Osteocyte (in vitro differentiated cells): ENCODE measurements around the gene TSHZ2. TPM values are rescaled to one million over a fixed set of nuclear protein-coding genes. Genes with fewer than 3 reads are reported as not detected.

Experiments
- DNase-seq: peaks from one replicate; pipeline ENCODE4 v3.0.0; 2021; ENCODE audit warnings: mixed read lengths; ENCODE audit not compliant: unreplicated experiment; ENCODE audit errors: extremely low spot score
- H3K27ac Mint-ChIP-seq: one replicate; pipeline ENCODE4 v1.8.0; 2021; ENCODE audit warnings: mild to moderate bottlenecking, mixed read lengths; ENCODE audit not compliant: unreplicated experiment
- H3K27me3 Mint-ChIP-seq: one replicate; pipeline ENCODE4 v1.8.0; 2021; ENCODE audit warnings: mixed read lengths; ENCODE audit not compliant: unreplicated experiment
- H3K36me3 Mint-ChIP-seq: one replicate; pipeline ENCODE4 v1.8.0; 2021; ENCODE audit warnings: mixed read lengths; ENCODE audit not compliant: unreplicated experiment
- H3K4me1 Mint-ChIP-seq: one replicate; pipeline ENCODE4 v1.8.0; 2021; ENCODE audit warnings: mixed read lengths; ENCODE audit not compliant: unreplicated experiment
- H3K4me3 Mint-ChIP-seq: one replicate; pipeline ENCODE4 v1.8.0; 2021; ENCODE audit warnings: mild to moderate bottlenecking, moderate library complexity, mixed read lengths; ENCODE audit not compliant: unreplicated experiment
- H3K9me3 Mint-ChIP-seq: one replicate; pipeline ENCODE4 v1.8.0; 2021; ENCODE audit warnings: mixed read lengths; ENCODE audit not compliant: unreplicated experiment
- CTCF ChIP-seq: fragments of 200-600 bp; sonication (generic); IDR thresholded peaks from 2 replicates; pipeline ENCODE4 v1.5.0; 2021; ENCODE audit warnings: antibody characterized with exemption, mild to moderate bottlenecking, moderate library complexity
- total RNA-seq: library from RNA; stranded (reverse); gene quantifications from 2 replicates; pipeline ENCODE4 v1.2.1, GENCODE V29; 2021

Gene TSHZ2
- total RNA-seq, 1 donor from 2014 or later, result not detected

- no peaks in the 10 kb centered on the region for H3K36me3 Mint-ChIP-seq
- no peak for TF ChIP-seq CTCF
- H3K27me3 Mint-ChIP-seq, result no peaks in the 10 kb centered on the region
- peaks cover 4% of the 10 kb centered on the region for H3K9me3 Mint-ChIP-seq
- H3K4me1 Mint-ChIP-seq, result no peaks in the 10 kb centered on the region
- no peak overlapping the region for H3K27ac Mint-ChIP-seq
- H3K4me3 Mint-ChIP-seq, result no peak overlapping the region
- no peak for DNase-seq
Observed at GRCh38 chr20:53343448-53343847, 371.3 kb downstream of the TSHZ2 start.

- no peaks in the 10 kb centered on the region for H3K27me3 Mint-ChIP-seq
- no peak overlapping the region for H3K27ac Mint-ChIP-seq
- no peak for TF ChIP-seq CTCF
- no peaks in the 10 kb centered on the region for H3K36me3 Mint-ChIP-seq
- no peaks in the 10 kb centered on the region for H3K4me1 Mint-ChIP-seq
- peaks cover 4% of the 10 kb centered on the region for H3K9me3 Mint-ChIP-seq
- DNase-seq, result no peak
- H3K4me3 Mint-ChIP-seq, result no peak overlapping the region
Observed at GRCh38 chr20:53344891-53345290, 372.7 kb downstream of the TSHZ2 start.

- peaks cover 4% of the 10 kb centered on the region for H3K9me3 Mint-ChIP-seq
- DNase-seq, result no peak
- H3K4me1 Mint-ChIP-seq, result no peaks in the 10 kb centered on the region
- no peaks in the 10 kb centered on the region for H3K27me3 Mint-ChIP-seq
- no peak overlapping the region for H3K27ac Mint-ChIP-seq
- TF ChIP-seq CTCF, result no peak
- H3K4me3 Mint-ChIP-seq, result no peak overlapping the region
- H3K36me3 Mint-ChIP-seq, result no peaks in the 10 kb centered on the region
Observed at GRCh38 chr20:53345536-53346334, 373.6 kb downstream of the TSHZ2 start.

GRCh38 chr20:53346335-53346648 lies 374.1 kb downstream of the TSHZ2 start:
- Mint-ChIP-seq H3K27me3 (no peaks in the 10 kb centered on the region), H3K4me1 (no peaks in the 10 kb centered on the region), H3K4me3 (no peak overlapping the region), H3K9me3 (peaks cover 4% of the 10 kb centered on the region), H3K27ac (no peak overlapping the region), H3K36me3 (no peaks in the 10 kb centered on the region)
- no peak for TF ChIP-seq CTCF
- no peak for DNase-seq

- Mint-ChIP-seq H3K9me3 (peaks cover 4% of the 10 kb centered on the region), H3K27me3 (no peaks in the 10 kb centered on the region), H3K36me3 (no peaks in the 10 kb centered on the region), H3K4me1 (no peaks in the 10 kb centered on the region), H3K27ac (no peak overlapping the region), H3K4me3 (no peak overlapping the region)
- DNase-seq, result no peak
- TF ChIP-seq CTCF, result no peak
Observed at GRCh38 chr20:53349730-53350129, 377.6 kb downstream of the TSHZ2 start.
